Neuronal stem cell (in vitro differentiated cells): Measurements from ENCODE around the gene SRBD1.

ENCODE experiments used
- DNase-seq: peaks from one replicate; pipeline ENCODE4 v3.0.0-alpha.2; 2013; ENCODE audit warnings: low spot score
- H2AFZ ChIP-seq: one replicate; pipeline ENCODE4 v1.6.1; 2013; ENCODE audit warnings: mild to moderate bottlenecking, low read length, inconsistent platforms
- H2AK5ac ChIP-seq: 2 replicates; pipeline ENCODE4 v1.6.1; 2013; ENCODE audit warnings: low read depth, mild to moderate bottlenecking, inconsistent platforms, low read length, moderate library complexity, mixed read lengths
- H2BK120ac ChIP-seq: 2 replicates; pipeline ENCODE4 v1.6.1; 2013; ENCODE audit warnings: low read depth, mild to moderate bottlenecking, inconsistent platforms, low read length, moderate library complexity, mixed read lengths
- H2BK12ac ChIP-seq: one replicate; pipeline ENCODE4 v1.6.1; 2013; ENCODE audit warnings: low read length, inconsistent platforms
- H2BK15ac ChIP-seq: 2 replicates; pipeline ENCODE4 v1.6.1; 2013; ENCODE audit warnings: mild to moderate bottlenecking, low read length, inconsistent platforms, mixed read lengths
- H2BK5ac ChIP-seq: one replicate; pipeline ENCODE4 v1.6.1; 2013; ENCODE audit warnings: inconsistent platforms, mild to moderate bottlenecking, low read length, moderate library complexity
- H3K14ac ChIP-seq: one replicate; pipeline ENCODE4 v1.6.1; 2013; ENCODE audit warnings: low read length, inconsistent platforms
- H3K18ac ChIP-seq: 2 replicates; pipeline ENCODE4 v1.6.1; 2013; ENCODE audit warnings: low read length, inconsistent platforms
- H3K23ac ChIP-seq: 2 replicates; pipeline ENCODE4 v1.6.1; 2013; ENCODE audit warnings: low read depth, mild to moderate bottlenecking, mixed read lengths, low read length, inconsistent platforms; ENCODE audit not compliant: poor library complexity
- H3K27ac ChIP-seq: replicated peaks from 3 replicates; pipeline ENCODE4 v1.5.1; 2013; ENCODE audit warnings: low read length, inconsistent platforms
- H3K27me3 ChIP-seq, 3 experiments: 2 replicates each; pipeline ENCODE4 v1.6.1; 2013; ENCODE audit warnings: low read length in 3 of 3, mild to moderate bottlenecking in 2 of 3, inconsistent platforms in 1 of 3, low read depth in 1 of 3, mixed read lengths in 1 of 3, moderate library complexity in 1 of 3; ENCODE audit not compliant: control insufficient read depth in 3 of 3, insufficient read depth in 3 of 3
- H3K36me3 ChIP-seq, 2 donors: replicated peaks in 1 of 2; 2 replicates each; pipeline ENCODE4 v1.6.1; 2013; ENCODE audit warnings: low read length in 2 of 2; ENCODE audit not compliant: control insufficient read depth in 2 of 2, insufficient read depth in 2 of 2
- H3K4ac ChIP-seq: 2 replicates; pipeline ENCODE4 v1.6.1; 2013; ENCODE audit warnings: inconsistent platforms, mild to moderate bottlenecking, low read length, moderate library complexity
- H3K4me1 ChIP-seq, 2 donors: 1 replicate in 1 of 2; 2 replicates in 1 of 2; pipeline ENCODE4 v1.6.1; 2013; ENCODE audit warnings: low read length in 2 of 2, low read depth in 1 of 2; ENCODE audit not compliant: control insufficient read depth in 2 of 2, insufficient read depth in 1 of 2
- H3K4me2 ChIP-seq: one replicate; pipeline ENCODE4 v1.6.1; 2013; ENCODE audit warnings: mild to moderate bottlenecking, low read length, inconsistent platforms; ENCODE audit not compliant: insufficient read depth, poor library complexity, severe bottlenecking
- H3K4me3 ChIP-seq, 2 donors: 2 replicates each; pipeline ENCODE4 v1.5.1; 2013; ENCODE audit warnings: low read length in 2 of 2, mild to moderate bottlenecking in 2 of 2, inconsistent platforms in 1 of 2, moderate library complexity in 1 of 2
- H3K79me1 ChIP-seq: one replicate; pipeline ENCODE4 v1.6.1; 2013; ENCODE audit warnings: low read depth, mild to moderate bottlenecking, inconsistent platforms, low read length, moderate library complexity
- H3K9ac ChIP-seq: one replicate; pipeline ENCODE4 v1.6.1; 2013; ENCODE audit warnings: mild to moderate bottlenecking, low read depth, low read length, inconsistent platforms; ENCODE audit not compliant: poor library complexity
- H3K9me3 ChIP-seq, 2 donors: replicated peaks in 1 of 2; 2 replicates each; pipeline versions ENCODE3 to v1.6.1; 2013; ENCODE audit warnings: low read length in 2 of 2, mild to moderate bottlenecking in 2 of 2, inconsistent platforms in 1 of 2, low read depth in 1 of 2, mixed read lengths in 1 of 2, moderate library complexity in 1 of 2; ENCODE audit not compliant: control insufficient read depth in 2 of 2, insufficient read depth in 1 of 2
- H4K8ac ChIP-seq: one replicate; pipeline ENCODE4 v1.6.1; 2013; ENCODE audit warnings: low read depth, mild to moderate bottlenecking, inconsistent platforms, low read length, moderate library complexity
- H4K91ac ChIP-seq: one replicate; pipeline ENCODE4 v1.6.1; 2013; ENCODE audit warnings: low read length, low read depth, mild to moderate bottlenecking, inconsistent platforms; ENCODE audit not compliant: poor library complexity
- WGBS, 2 donors: extraction: QIAGEN DNeasy Blood & Tissue Kit; methylation state at CpG; one replicate each; pipeline ENCODE4 v1.1.7; 2013; ENCODE audit warnings: missing lambda C conversion rate in 2 of 2, mixed read lengths in 1 of 2; ENCODE audit not compliant: insufficient read length in 2 of 2, insufficient replicate concordance in 1 of 2; ENCODE audit errors: extremely low coverage in 2 of 2; 5-methylcytosine and 5-hydroxymethylcytosine counted together

Gene SRBD1

GRCh38 chr2:45505138-45505537 is 105.9 kb downstream of the SRBD1 start:
- H3K4me2 ChIP-seq, result no peak overlapping the region
- no peak overlapping the region for H4K91ac ChIP-seq
- no peaks in the 10 kb centered on the region for H3K27me3 ChIP-seq
- peaks cover 0 to 12% of the 10 kb centered on the region in 2 donors for H3K9me3 ChIP-seq
- no peak overlapping the region for H2BK15ac ChIP-seq
- H3K4me1 ChIP-seq, result peaks cover 0 to 2% of the 10 kb centered on the region in 2 donors
- no peak overlapping the region for H2BK120ac ChIP-seq
- H2AFZ ChIP-seq, result no peak overlapping the region
- H4K8ac ChIP-seq, result no peak overlapping the region
- H3K23ac ChIP-seq, result no peak overlapping the region
- H3K9ac ChIP-seq, result no peak overlapping the region
- H3K14ac ChIP-seq, result no peak overlapping the region
- no peak overlapping the region for H3K4ac ChIP-seq
- H3K79me1 ChIP-seq, result no peaks in the 10 kb centered on the region
- H2AK5ac ChIP-seq, result no peak overlapping the region
- no CpG with 5 or more reads among the region's 1 CpG for WGBS, 2 donors
- H3K36me3 ChIP-seq, result no peaks in the 10 kb centered on the region
- H2BK12ac ChIP-seq, result no peak overlapping the region
- no peak overlapping the region for H3K18ac ChIP-seq
- no peak for DNase-seq
- no peak overlapping the region for H2BK5ac ChIP-seq
- no peak overlapping the region for H3K27ac ChIP-seq
- H3K4me3 ChIP-seq, result no peak overlapping the region

GRCh38 chr2:45498661-45499550 is 112.2 kb downstream of the SRBD1 start:
- Histone ChIP-seq H3K18ac (no peak overlapping the region), H3K23ac (no peak overlapping the region), H3K27me3 (no peaks in the 10 kb centered on the region), H2BK120ac (no peak overlapping the region), H3K27ac (no peak overlapping the region), H4K8ac (no peak overlapping the region), H3K79me1 (no peaks in the 10 kb centered on the region), H3K9me3 (peaks cover 0 to 12% of the 10 kb centered on the region in 2 donors), H2BK15ac (no peak overlapping the region), H2BK5ac (no peak overlapping the region), H3K14ac (no peak overlapping the region), H2BK12ac (no peak overlapping the region), H3K9ac (no peak overlapping the region), H3K4me1 (no peaks in the 10 kb centered on the region), H3K4ac (no peak overlapping the region), H3K36me3 (no peaks in the 10 kb centered on the region), H3K4me2 (no peak overlapping the region), H4K91ac (no peak overlapping the region), H3K4me3 (no peak overlapping the region), H2AFZ (no peak overlapping the region), H2AK5ac (no peak overlapping the region)
- no CpG with 5 or more reads among the region's 1 CpG for WGBS, 2 donors
- no peak for DNase-seq

- DNase-seq, result no peak
Observed at GRCh38 chr2:45497355-45497754, 113.7 kb downstream of the SRBD1 start.

GRCh38 chr2:45496869-45497268 is 114.2 kb downstream of the SRBD1 start:
- H2BK120ac ChIP-seq, result no peak overlapping the region
- no peak overlapping the region for H4K8ac ChIP-seq
- no peak for DNase-seq
- H3K36me3 ChIP-seq, result no peaks in the 10 kb centered on the region
- no peak overlapping the region for H3K4me2 ChIP-seq
- no peak overlapping the region for H3K4me3 ChIP-seq
- no peak overlapping the region for H3K9ac ChIP-seq
- H4K91ac ChIP-seq, result no peak overlapping the region
- no peak overlapping the region for H2BK5ac ChIP-seq
- no peak overlapping the region for H3K23ac ChIP-seq
- peaks cover 0 to 12% of the 10 kb centered on the region in 2 donors for H3K9me3 ChIP-seq
- H2BK12ac ChIP-seq, result no peak overlapping the region
- no peak overlapping the region for H2AFZ ChIP-seq
- H3K4me1 ChIP-seq, result no peaks in the 10 kb centered on the region
- no peak overlapping the region for H3K18ac ChIP-seq
- H2BK15ac ChIP-seq, result no peak overlapping the region
- H3K14ac ChIP-seq, result no peak overlapping the region
- no peak overlapping the region for H2AK5ac ChIP-seq
- no peaks in the 10 kb centered on the region for H3K27me3 ChIP-seq
- H3K79me1 ChIP-seq, result no peaks in the 10 kb centered on the region
- H3K27ac ChIP-seq, result no peak overlapping the region
- no CpG with 5 or more reads among the region's 2 CpGs for WGBS, 2 donors
- H3K4ac ChIP-seq, result no peak overlapping the region

More at GRCh38 chr2:45497355-45497754, 113.7 kb downstream of the SRBD1 start:
- Histone ChIP-seq H3K4me2 (no peak overlapping the region), H3K4me3 (no peak overlapping the region), H2BK5ac (no peak overlapping the region), H2AK5ac (no peak overlapping the region), H2BK15ac (no peak overlapping the region), H4K91ac (no peak overlapping the region), H4K8ac (no peak overlapping the region), H3K18ac (no peak overlapping the region), H3K36me3 (no peaks in the 10 kb centered on the region), H3K9ac (no peak overlapping the region), H3K14ac (no peak overlapping the region), H2BK12ac (no peak overlapping the region), H3K4ac (no peak overlapping the region), H3K23ac (no peak overlapping the region), H3K4me1 (no peaks in the 10 kb centered on the region), H3K9me3 (peaks cover 0 to 12% of the 10 kb centered on the region in 2 donors), H3K27ac (no peak overlapping the region), H3K27me3 (no peaks in the 10 kb centered on the region), H2BK120ac (no peak overlapping the region), H3K79me1 (no peaks in the 10 kb centered on the region), H2AFZ (no peak overlapping the region)
- no CpG with 5 or more reads among the region's 2 CpGs for WGBS, 2 donors
